ENCODE data around the gene YPEL1.
"Not testable (repeated sequence)": the region's sequence is repeated elsewhere in the genome, so short reads cannot be mapped to it uniquely, and the experiment has no call there.

The YPEL1 gene

DNA sequence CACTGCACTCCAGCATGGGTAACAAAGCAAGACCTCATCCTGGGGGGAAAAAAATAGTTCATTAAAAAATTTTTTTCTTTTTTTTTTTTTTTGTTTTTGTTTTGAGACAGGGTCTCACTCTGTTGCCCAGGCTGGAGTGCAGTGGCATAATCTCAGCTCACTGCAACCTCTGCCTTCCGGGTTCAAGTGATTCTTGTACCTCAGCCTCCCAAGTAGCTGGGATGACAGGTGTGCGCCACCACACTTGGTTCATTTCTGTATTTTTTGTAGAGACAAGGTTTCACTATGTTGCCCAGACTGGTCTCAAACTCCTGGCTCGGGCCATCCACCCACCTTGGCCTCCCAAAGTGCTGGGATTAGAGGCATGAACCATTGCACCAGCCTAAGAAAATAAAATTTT lies 11.1 kb downstream of the YPEL1 start:
- DNase-seq (ENCODE audit: extremely low read depth in 1 of 2, low read depth in 1 of 2): not testable (repeated sequence)

DNA sequence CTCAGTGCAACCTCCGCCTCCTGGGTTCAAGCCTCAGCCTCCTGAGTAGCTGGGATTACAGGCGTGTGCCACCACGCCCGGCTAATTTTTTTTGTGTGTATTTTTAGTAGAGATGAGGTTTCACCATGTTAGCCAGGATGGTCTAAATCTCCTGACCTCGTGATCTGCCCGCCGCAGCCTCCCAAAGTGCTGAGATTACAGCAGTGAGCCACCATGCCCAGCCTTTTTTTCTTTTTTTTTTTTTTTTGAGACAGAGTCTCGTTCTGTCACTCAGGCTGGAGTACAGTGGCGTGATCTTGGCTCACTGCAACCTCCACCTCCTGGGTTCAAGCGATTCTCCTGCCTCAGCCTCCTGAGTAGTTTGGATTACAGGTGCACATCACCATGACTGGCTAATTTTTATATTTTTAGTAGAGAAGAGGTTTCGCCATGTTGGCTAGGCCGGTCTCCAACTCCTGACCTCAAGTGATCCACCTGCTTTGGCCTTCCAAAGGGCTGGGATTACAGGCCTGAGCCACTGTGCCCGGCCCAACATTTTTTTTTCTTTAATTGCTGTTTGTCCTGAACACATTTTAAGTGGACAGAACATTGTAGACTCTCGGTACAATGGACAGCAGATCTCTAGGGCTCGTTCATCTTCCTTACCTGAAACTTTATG lies 14.3 kb downstream of the YPEL1 start:
- DNase-seq (ENCODE audit: extremely low read depth in 1 of 2, low read depth in 1 of 2): not testable (repeated sequence)

DNA sequence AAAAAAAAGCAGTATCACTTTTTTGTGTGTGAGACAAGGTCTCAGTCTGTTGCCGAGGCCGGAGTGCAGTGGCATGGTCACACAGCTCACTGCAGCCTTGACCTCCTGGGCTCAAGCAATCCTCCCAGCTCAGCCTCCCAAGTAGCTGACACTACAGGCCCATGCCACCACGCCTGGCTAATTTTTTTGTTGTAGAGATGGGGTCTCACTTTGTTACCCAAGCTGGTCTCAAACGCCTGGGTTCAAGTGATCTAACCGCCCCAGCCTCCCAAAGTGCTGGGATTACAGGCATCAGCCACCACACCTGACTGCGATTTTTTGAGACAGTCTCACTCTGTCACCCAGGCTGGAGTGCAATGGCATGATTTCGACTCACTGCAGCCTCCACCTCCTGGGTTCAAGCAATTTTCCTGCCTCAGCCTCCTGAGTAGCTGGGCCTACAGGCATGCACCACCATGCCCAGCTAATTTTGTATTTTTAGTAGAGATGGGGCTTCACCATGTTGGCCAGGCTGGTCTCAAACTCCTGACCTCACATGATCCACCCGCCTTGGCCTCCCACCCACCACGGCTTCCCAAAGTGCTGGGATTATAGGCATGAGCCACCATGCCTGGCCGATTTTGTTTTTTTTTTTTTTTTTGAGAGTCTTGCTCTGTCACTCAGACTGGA lies 15.3 kb downstream of the YPEL1 start:
- not testable (repeated sequence) for DNase-seq (ENCODE audit: extremely low read depth in 1 of 2, low read depth in 1 of 2)

DNA sequence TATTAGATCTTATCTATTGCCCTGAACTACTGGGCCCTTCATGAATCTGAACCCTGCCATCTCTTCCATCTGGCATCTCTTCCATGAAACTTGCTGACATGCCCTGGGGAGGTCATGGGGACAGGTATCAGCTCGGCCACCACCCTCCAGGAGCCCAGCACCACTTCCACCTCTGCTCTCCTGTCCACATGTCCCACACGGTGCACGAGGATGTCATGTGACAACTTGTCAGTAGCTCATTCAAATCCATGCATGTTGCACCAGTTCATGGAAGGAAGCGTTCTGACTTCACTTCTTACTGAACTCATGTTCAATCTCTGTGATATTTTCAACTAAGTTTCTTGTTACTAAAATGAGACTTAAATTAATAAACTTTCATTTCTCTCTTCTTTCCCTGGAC lies 16.6 kb downstream of the YPEL1 start:
- DNase-seq (ENCODE audit: extremely low read depth in 1 of 2, low read depth in 1 of 2): no peak

DNA sequence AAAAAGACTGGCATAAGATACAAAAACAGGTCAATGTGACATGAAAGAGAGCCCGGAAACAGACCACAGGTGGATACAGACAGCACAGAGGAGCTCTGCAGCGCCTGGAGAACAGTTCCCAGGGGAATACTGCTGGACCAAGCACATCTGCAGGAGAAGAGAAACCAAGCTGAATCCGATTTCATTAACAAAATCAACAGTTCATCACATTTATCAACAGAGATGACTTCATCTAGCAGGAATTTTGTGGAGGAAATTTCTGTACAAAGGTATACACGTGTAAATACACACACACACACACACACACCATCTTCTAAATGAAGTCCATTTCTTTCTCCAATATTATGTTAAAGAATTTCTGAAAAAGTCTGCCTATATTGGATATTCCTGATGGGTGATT lies 17.1 kb downstream of the YPEL1 start:
- DNase-seq (ENCODE audit: extremely low read depth in 1 of 2, low read depth in 1 of 2): no peak

DNA sequence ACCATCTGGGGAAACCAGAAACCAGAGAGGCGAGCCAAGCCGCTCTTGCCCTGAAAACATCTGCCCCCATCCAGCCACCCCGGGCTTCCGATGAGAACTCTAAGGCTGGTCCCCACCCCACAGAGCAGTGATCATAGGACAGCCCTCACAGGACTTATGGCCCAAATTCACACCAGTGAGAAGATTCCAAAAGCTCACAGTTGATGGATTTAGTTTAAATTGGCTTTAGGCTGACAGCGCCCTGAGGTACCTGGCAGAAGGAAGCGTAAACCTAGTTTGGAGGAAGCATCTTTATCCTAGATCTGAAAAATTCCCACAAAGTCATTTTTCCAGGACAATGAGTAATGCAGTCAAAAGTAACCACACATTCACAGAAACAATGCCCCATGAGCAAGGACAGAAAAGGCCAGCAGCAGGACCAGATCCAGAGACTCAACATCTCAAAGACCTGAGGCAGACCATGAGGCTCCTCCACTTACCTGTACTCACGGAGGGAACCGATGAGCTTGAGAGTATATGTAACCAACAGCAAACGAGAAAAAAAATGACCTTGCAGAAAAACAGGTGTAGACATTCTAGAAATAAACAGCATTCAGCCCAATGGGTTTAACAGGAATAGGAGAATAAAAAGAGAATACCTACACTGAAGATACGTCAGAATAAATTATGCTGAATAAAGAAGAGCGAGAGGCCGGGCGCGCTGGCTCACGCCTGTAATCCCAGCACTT lies 19.0 kb downstream of the YPEL1 start:
- DNase-seq (ENCODE audit: extremely low read depth in 1 of 2, low read depth in 1 of 2): not testable (repeated sequence)

DNA sequence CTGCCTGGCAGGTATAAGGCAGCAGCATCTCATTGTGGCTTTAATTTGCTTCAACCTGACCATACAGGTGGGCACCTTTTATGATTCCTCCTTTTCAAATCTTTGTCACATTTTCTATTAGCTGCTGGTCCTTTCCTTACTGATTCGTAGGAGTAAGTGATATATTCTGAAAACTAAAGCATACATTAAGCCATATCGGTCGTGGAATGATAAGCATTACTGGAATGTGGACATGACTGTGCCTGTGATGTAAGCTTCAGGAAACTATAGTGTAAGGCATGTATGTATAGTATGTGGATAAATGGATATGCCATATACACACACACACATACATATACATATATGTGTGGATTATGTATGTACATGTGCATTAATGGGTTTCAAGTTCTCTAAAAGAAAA lies 20.8 kb downstream of the YPEL1 start:
- no peak for DNase-seq (ENCODE audit: extremely low read depth in 1 of 2, low read depth in 1 of 2)

DNA sequence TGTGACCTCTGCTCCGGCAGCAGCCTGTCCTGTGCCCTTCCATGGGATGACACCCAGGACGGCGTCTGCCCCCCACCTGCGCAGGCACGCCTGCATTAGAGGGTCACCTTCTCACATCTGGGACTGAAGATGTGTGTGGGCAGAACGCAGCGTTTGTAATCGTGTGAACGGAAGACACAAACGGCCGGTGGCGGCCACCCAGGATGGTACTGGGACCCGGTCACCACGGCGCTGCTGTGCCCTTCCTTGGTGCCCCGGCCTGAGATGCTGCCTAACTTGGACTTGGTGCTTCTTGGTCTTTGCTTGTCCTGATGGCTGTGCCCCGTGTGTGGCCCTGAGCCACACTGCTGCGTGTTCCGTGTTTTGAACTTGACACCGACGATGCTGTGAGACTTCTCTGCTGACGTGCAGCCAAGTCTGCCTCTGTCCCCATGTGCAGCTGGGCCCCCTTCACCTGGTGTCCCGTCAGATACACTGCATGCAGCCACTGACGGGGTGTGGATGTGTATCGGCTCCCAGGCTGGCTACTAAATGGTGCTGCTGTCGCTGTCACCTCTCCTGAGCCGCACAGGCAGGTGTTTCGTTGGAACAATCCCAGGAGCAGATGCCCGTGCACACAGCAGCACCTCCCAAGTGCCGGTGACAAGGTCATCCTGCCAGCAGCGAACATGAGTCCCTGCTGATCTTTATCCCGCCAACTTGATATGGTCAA lies 21.4 kb downstream of the YPEL1 start:
- DNase-seq (ENCODE audit: extremely low read depth in 1 of 2, low read depth in 1 of 2): no peak

DNA sequence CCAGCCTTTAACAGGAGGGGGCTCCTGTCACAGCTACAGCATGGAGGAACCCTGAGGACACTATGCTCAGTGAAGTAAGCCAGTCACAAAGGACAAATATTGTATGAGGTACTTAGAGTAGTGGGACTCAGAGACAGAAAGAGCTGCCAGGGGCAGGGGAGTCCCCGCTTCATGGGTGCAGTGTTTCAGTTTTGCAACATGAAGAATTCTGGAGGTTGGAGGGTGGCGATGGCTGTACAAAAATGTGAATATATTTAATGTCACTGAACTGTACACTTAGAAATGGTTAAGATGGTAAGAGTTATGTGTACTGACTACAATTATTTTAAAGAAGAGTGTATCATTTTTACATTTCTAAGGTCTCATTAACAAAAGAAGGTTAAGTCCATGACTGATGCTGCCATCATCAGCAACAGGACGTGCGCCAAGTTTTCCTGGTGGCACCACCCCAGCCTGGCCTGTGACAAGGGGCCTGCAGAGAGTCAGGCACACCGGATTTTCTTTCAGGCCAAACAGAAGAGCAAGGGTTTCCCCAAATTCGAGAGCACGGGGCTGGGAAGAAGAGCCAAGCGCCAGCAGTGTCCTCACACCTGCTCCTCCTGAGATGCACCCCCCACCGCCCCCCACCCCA lies 22.1 kb downstream of the YPEL1 start:
- no peak for DNase-seq (ENCODE audit: extremely low read depth in 1 of 2, low read depth in 1 of 2)

DNA sequence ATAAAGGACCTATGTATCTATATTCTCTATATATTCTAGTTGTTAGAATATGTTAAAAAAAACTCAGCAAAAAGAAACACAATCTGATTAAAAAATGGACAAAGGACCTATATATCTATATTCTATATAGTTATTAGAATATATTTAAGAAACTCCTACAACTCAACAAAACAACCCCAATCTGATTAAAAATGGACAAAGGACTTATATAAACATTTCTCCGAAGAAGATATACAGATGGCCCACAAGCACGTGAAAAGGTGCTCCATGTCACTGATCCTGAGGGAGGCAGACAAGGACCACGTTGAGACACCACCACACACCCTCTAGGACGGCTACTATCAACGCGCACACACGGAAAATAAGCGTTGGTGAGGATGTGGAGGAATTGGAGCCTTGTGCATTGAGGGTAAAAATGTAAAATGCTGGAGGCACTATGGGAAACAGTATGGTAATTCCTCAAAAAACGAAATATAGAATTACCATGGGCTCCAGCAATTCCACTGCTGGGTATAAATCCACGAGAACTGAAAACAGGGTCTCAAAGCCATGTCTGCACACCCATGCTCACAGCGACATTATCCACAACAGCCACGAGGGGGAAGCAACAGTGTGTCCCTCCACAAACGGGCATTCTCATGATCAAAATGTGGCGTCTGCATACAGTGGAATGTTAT lies 22.7 kb downstream of the YPEL1 start:
- DNase-seq (ENCODE audit: extremely low read depth in 1 of 2, low read depth in 1 of 2): peak in 1 of 2 donors; percentile 32

DNA sequence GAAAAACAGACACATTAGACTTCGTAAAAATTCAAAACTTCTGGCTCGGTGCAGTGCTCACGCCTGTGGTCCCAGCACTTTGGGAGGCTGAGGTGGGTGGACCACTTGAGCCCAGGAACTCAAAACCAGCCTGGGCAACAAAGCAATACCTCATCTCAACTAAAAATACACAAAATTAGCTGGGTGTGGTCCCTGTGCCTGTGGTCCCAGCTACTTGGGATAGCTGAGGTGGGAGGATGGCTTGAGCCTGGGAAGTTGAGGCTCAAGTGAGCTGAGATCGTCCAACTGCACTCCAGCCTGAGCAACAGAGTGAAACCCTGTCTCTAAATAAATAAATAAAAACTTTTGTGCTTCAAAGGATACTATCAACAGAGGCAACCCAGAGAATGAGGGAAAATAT lies 23.7 kb downstream of the YPEL1 start:
- DNase-seq (ENCODE audit: extremely low read depth in 1 of 2, low read depth in 1 of 2): no peak

DNA sequence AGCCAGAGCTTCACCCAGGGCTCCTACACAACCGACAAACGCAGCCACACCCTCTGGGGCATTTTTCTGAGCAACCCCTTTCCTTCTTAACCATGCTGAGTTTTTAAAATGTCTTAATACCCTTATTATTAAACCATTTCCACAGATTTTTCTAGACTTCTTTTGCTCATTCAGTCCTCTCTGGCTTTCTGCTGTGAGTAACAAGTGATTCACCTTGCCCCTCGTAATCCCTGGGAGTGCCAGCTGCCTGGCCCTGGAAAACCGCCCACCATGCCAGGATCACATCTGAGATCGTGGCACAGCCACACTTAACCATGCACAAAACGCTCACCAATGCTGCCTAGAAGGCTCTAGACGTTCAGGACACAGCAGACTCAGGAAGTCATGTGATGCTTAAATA lies 25.4 kb downstream of the YPEL1 start:
- DNase-seq (ENCODE audit: extremely low read depth in 1 of 2, low read depth in 1 of 2): no peak

DNA sequence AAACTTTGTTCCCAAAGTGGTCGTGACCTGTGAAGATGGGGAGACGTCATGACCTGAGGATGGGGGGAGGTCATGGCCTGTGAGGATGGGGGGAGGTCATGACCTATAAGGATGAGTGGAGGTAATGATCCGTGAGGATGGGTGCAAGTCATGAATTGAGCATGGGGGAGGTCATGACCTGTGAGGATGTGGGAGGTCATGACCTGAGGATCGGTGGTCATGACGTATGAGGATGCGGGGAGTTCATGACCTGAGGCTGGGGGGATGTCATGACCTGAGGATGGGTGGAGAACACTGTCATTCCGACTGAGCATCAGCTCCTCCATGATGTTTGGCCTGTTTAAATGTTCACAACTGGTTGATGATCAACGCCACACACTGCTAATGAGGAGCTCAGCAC lies 25.9 kb downstream of the YPEL1 start:
- DNase-seq (ENCODE audit: extremely low read depth in 1 of 2, low read depth in 1 of 2): no peak

DNA sequence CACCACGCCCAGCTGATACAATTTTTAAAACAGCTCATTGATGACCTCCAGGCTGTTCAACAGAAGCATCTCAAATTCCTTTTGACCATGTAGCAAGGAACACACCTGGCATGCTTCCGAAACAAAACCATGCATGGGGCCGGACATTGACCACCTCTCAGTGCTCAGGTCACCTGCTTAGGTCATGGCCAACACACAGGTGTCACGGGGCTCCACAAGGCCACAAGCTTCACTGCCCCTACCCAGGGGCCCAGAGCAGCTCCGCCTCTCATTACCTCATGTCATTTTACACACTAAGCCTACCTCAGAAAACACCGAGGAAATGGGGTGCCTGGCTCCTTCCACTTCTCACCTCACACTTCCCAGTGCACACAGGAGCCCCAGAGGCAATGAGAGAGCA lies 26.6 kb downstream of the YPEL1 start:
- no peak for DNase-seq (ENCODE audit: extremely low read depth in 1 of 2, low read depth in 1 of 2)

DNA sequence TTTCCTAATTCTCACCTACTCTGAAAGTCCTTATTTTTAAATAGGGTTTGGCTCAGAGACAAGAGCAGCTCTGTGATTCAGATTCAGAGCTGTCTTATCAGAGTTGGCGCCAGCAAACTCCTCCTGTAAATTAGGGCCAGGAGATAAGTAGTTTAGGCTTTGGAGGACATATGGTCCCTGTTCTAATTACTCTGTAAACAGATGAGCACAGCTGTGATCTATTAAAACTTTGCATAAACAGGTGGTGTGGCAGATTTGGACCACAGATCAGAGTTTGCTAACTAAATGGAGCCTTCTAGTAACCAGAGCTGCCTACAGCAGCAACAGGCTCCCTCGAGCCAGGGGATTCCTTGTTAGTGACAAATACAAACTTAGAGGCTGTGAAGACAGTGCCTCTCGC lies 27.9 kb downstream of the YPEL1 start:
- no peak for DNase-seq (ENCODE audit: extremely low read depth in 1 of 2, low read depth in 1 of 2)

DNA sequence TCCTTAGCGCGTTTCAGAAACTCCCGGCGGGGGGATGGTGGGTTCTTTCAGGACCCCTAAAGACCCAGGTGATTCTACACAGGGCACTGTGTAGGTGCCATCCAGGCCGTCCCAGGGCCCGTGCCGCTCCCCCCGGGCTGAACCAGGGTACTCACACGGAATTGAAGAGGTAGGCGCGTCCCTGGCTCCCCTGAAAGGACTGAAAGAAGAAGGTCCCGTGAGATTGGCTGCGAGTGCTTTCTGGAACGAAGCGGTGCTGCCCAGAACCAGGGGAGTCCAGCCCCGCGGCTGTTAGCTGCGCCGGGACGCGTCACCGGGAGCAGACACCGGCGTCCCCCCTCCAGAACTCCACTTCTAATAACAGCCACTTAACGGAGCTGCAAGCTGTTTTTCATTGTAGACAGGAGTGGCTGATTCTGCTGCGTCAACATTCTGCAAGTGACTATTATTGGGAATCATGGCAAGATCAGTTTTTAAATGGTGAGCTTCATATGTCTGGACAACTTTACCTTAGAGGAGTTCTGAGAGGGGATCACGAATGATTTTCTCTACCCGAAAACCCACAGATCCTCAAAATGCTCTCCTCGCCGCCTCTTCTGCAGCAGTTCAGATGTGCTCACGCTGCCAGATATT lies 31.8 kb downstream of the YPEL1 start:
- no peak for DNase-seq (ENCODE audit: extremely low read depth in 1 of 2, low read depth in 1 of 2)

DNA sequence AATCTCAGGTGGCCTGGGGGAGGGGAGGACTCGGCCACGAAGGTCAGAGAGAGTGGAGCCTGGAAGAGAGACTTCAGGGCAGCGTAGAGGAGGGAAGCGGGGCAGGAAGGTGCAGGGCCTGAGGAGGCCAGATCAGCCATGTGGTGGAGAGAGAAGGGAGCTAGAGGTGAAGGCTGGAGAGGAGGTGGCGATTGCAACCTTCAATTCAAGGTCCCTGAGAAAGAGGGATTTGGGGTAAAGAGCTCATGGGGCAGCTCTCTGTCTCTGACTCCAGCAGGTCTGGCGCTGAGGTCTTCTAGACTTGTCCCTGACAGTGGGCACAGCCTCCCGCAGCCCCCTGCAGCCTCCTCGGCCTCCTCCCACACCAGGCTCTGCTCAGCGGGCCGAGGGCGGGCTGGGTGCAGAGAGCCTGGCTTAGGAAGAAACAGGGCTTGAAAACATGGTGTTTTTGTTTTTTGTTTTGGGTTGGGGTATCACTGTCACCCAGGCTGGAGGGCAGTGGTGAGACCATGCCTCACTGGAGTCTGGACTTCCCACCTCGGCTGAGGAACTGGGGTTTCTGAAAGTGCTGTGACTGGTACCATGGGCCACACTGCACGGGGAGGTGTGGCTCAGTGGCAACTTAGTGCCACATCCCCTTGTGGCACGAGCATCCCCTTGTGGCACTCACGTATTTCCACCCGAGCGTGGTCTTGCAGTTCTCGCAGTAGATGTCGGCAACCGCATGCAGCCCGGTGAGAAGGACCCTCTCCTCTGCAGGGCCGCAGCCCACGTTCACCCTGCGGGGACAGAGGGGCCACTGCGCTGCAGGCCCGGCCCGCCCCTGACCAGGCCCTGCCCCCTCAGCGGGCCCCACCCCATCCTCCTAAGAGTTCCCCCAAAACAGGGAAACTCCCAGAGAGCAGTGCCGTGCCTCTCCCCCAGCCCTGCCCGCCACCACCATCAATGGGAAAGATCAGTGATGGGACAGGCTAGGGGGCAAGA lies 32.6 kb downstream of the YPEL1 start:
- no peak for DNase-seq (ENCODE audit: extremely low read depth in 1 of 2, low read depth in 1 of 2)

DNA sequence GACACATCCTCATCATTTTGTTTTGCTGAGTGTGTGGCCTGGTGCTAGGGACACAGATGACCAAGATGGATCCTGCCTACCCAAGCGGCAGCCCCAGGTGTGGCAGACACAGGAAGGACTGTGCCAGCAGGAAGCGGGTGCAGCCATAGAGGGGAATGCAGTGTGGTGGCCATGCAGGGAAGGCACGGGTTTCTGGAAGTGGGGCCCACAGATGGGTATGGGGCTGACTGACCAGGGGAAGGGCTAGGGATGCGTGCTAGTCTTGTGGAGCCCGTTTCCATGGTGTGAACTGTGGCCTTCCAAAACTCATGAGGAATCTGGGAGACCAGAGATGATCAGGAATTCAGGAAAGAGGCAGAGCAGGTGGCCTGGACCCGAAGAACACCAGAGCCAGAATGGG lies 33.5 kb downstream of the YPEL1 start:
- no peak for DNase-seq (ENCODE audit: extremely low read depth in 1 of 2, low read depth in 1 of 2)
